Neural cell (in vitro differentiated cells): Measurements from ENCODE around the gene CCDC81.

Source experiments
- CTCF ChIP-seq: fragments of 450-650 bp; IDR thresholded peaks from 2 replicates; pipeline ENCODE4 v1.5.1; 2014; ENCODE audit warnings: antibody characterized with exemption, mild to moderate bottlenecking, moderate library complexity; ENCODE audit not compliant: poor library complexity, severe bottlenecking
- EP300 ChIP-seq: fragments of 450-650 bp; conservative IDR thresholded peaks from 2 replicates; pipeline ENCODE4 v1.6.1; 2014; ENCODE audit warnings: antibody characterized with exemption, mild to moderate bottlenecking, moderate library complexity; ENCODE audit not compliant: poor library complexity, severe bottlenecking
- EZH2 ChIP-seq: fragments of 200-600, 300-800 bp; shearing (Covaris generic), sonication (generic); IDR thresholded peaks from 2 replicates; pipeline ENCODE4 v1.6.1; 2014; ENCODE audit warnings: antibody characterized with exemption, low read length, borderline replicate concordance, mild to moderate bottlenecking; ENCODE audit not compliant: insufficient read depth, poor library complexity, severe bottlenecking
- POLR2AphosphoS5 ChIP-seq: IDR thresholded peaks from 2 replicates; pipeline ENCODE4 v1.6.1; 2012
- RAD21 ChIP-seq: fragments of 450-650 bp; conservative IDR thresholded peaks from 2 replicates; pipeline ENCODE4 v1.6.1; 2014; ENCODE audit warnings: antibody characterized with exemption, mild to moderate bottlenecking, moderate library complexity
- REST ChIP-seq: IDR thresholded peaks from 2 replicates; pipeline ENCODE4 v1.6.1; 2012; ENCODE audit warnings: borderline replicate concordance
- SMC3 ChIP-seq: fragments of 450-650 bp; conservative IDR thresholded peaks from 2 replicates; pipeline ENCODE4 v1.6.1; 2014; ENCODE audit warnings: antibody characterized with exemption, mild to moderate bottlenecking, moderate library complexity; ENCODE audit not compliant: poor library complexity
- TAF1 ChIP-seq: IDR thresholded peaks from 2 replicates; pipeline ENCODE4 v1.6.1; 2012; ENCODE audit warnings: low read depth

- TF ChIP-seq CTCF (no peak), SMC3 (no peak), EP300 (no peak), REST (no peak), TAF1 (no peak), EZH2 (no peak), POLR2AphosphoS5 (no peak), RAD21 (no peak)
Observed at GRCh38 chr11:86372041-86372440, 2.6 kb upstream of the CCDC81 start.
